Subcutaneous abdominal adipose tissue (tissue), 5 donors: Measurements from ENCODE around the gene SP140L.
"Not testable (repeated sequence)": the region's sequence is repeated elsewhere in the genome, so short reads cannot be mapped to it uniquely, and the experiment has no call there.

Source experiments
- H3K27ac ChIP-seq: one replicate; pipeline ENCODE4 v1.7.0; 2013; ENCODE audit warnings: low read depth, mild to moderate bottlenecking, inconsistent platforms, low read length, moderate library complexity
- H3K27me3 ChIP-seq, 5 donors: one replicate each; pipeline ENCODE4 v1.7.0; 2013; ENCODE audit warnings: low read length in 5 of 5, inconsistent platforms in 1 of 5; ENCODE audit not compliant: control insufficient read depth in 5 of 5, insufficient read depth in 4 of 5
- H3K36me3 ChIP-seq, 5 donors: one replicate each; pipeline ENCODE4 v1.7.0; 2013; ENCODE audit warnings: low read length in 5 of 5; ENCODE audit not compliant: control insufficient read depth in 5 of 5, insufficient read depth in 5 of 5
- H3K4me1 ChIP-seq, 5 donors: one replicate each; pipeline ENCODE4 v1.7.0; 2013; ENCODE audit warnings: low read length in 5 of 5, mild to moderate bottlenecking in 3 of 5, moderate library complexity in 1 of 5; ENCODE audit not compliant: control insufficient read depth in 5 of 5, insufficient read depth in 5 of 5
- H3K4me3 ChIP-seq, 5 donors: one replicate each; pipeline ENCODE4 v1.7.0; 2013; ENCODE audit warnings: low read length in 5 of 5, low read depth in 1 of 5
- H3K9ac ChIP-seq, 5 donors: one replicate each; pipeline ENCODE4 v1.7.0; 2013; ENCODE audit warnings: low read length in 5 of 5, mild to moderate bottlenecking in 4 of 5, moderate library complexity in 3 of 5
- H3K9me3 ChIP-seq, 5 donors: one replicate each; pipeline ENCODE4 v1.7.0; 2013; ENCODE audit warnings: low read length in 5 of 5; ENCODE audit not compliant: control insufficient read depth in 5 of 5
- donor health status: healthy.
- donor health status: healthy.
- donor health status: healthy.
- donor health status: healthy.
- donor health status: healthy.

SP140L gene

DNA sequence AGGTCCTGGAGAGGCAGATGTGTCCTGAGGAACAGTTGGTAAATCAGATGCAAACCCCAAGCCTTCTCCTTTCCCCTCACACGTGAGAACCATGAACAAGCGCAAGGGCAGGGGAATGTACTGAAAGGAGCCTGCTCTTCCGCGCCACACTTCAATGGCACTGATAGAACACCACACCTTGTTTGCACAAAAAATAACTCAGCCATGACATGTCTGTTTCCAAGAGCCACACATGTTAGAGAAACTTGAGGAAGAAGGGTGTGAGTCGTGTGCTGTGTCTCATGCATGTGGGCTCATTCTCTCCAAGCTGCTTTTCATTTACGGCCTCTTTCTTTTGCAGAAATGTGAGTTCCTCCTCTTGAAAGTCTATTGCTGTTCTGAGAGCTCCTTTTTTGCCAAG is 74.0 kb downstream of the SP140L start:
- not testable (repeated sequence) for H3K27ac ChIP-seq, H3K9me3 ChIP-seq
- peaks cover 3 to 46% (median 26%) of the 10 kb centered on the region in 5 donors for H3K36me3 ChIP-seq

DNA sequence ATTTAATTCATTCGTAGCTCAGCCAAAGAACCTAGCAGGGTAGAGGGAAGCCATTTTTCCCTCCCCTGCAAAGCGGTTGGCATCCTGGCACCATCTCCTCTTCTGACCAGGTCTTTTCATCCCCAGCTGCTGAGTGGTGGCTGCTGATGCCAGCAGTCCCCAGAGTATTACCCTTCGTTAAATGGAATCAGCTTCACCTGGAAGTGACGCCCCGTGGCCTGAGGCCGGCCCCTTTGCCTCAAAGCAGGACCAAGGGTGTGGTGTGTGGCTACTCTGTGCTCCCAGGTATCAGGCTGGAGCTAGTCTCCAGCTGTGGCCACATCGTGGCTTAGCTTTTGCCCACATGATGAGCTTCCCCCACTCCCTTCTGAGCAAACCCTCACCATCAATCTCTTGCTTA is 76.8 kb downstream of the SP140L start:
- H3K9me3 ChIP-seq, result no peaks in the 10 kb centered on the region
- H3K4me1 ChIP-seq, result peaks cover 0 to 8% (median 6%) of the 10 kb centered on the region in 5 donors
- no peak overlapping the region for H3K9ac ChIP-seq
- H3K27ac ChIP-seq, result no peak overlapping the region
- H3K36me3 ChIP-seq, result peaks cover 3 to 36% (median 22%) of the 10 kb centered on the region in 5 donors
- no peak overlapping the region for H3K4me3 ChIP-seq
- H3K27me3 ChIP-seq, result no peaks in the 10 kb centered on the region

More for the DNA sequence above, 74.0 kb downstream of the SP140L start:
- H3K4me1 ChIP-seq, H3K27me3 ChIP-seq, H3K4me3 ChIP-seq, H3K9ac ChIP-seq: not testable (repeated sequence)

DNA sequence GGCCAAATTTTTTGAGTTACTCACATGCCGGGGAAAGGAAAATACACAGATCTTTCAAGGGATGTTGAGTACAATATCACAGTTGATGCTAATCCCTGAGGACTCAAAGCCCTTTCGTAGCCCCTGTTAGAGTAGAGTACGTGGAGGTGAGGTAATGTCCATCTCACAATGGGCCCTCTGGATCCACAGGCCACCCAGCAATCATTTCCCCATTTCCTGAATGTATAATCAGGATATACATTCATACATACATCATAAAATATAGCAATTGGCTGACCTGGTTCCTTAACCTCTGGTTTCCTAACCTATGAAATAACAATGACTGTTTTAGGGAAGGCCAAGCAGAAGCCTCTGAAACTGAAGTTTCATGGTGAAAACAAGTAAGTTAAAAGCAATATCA is 78.8 kb downstream of the SP140L start:
- no peak overlapping the region for H3K27ac ChIP-seq
- H3K4me3 ChIP-seq, result no peak overlapping the region
- H3K4me1 ChIP-seq, result peaks cover 1 to 27% (median 19%) of the 10 kb centered on the region in 5 donors
- peaks cover 3 to 20% (median 12%) of the 10 kb centered on the region in 5 donors for H3K36me3 ChIP-seq
- H3K9ac ChIP-seq, result no peak overlapping the region
- no peaks in the 10 kb centered on the region for H3K9me3 ChIP-seq
- H3K27me3 ChIP-seq, result no peaks in the 10 kb centered on the region

DNA sequence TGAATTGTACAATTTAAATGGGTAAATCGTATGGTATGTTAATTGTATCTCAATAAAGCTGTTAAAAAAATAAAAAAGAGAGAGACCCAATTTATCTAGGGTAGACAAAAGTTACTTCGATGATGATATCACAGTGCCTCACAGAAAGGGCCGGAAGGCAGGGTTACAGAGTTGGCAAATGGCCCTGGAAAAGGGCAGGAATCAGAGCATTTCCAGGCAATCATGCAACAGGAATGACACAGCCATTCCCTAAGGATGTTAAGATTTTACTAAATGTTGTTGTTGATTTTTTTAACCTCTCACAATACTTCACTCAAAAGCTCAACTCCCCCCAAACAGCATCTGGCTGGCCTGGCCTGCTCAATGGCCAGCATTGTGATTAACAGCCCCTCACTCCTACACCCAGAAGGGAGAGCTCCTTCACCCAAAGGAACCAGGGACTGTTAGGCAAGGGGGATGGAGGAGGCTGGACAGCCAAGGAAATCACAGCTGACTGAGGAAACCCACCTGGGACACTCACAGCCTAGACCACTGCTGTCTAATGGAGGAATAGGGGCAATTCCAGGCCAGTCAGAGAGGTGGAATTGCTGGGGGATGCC is 81.3 kb downstream of the SP140L start:
- no peaks in the 10 kb centered on the region for H3K27me3 ChIP-seq
- H3K9me3 ChIP-seq, result no peaks in the 10 kb centered on the region
- H3K4me3 ChIP-seq, result no peak overlapping the region
- peaks cover 0 to 14% (median 7%) of the 10 kb centered on the region in 5 donors for H3K36me3 ChIP-seq
- H3K4me1 ChIP-seq, result peaks cover 2 to 47% (median 33%) of the 10 kb centered on the region in 5 donors
- H3K27ac ChIP-seq, result peak overlapping the region; percentile 52
- peak overlapping the region in 1 of 5 donors; percentile 4 for H3K9ac ChIP-seq

DNA sequence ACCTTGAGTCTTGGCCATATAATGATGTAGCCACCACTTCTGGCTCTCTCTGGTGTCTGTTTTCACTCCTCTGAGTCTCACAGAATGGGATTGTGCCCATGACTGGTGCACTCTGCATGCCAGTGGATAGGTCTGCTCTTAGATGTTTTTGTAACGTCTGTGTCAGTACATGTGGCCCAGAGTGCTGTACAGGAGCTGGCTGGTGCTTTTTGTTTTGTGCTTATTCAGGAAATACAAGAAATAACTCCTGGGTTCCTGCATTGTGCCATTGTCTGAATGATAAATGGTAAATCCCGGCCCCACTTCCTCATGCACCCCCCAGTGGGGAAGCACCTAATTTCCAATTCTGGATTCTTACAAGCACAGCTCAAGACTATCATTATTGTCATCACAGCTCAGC is 82.3 kb downstream of the SP140L start:
- Histone ChIP-seq H3K27ac (peak overlapping the region; percentile 52), H3K4me1 (peaks cover 2 to 47% (median 33%) of the 10 kb centered on the region in 5 donors)
- H3K36me3 ChIP-seq, H3K27me3 ChIP-seq, H3K4me3 ChIP-seq, H3K9ac ChIP-seq, H3K9me3 ChIP-seq: not testable (repeated sequence)

DNA sequence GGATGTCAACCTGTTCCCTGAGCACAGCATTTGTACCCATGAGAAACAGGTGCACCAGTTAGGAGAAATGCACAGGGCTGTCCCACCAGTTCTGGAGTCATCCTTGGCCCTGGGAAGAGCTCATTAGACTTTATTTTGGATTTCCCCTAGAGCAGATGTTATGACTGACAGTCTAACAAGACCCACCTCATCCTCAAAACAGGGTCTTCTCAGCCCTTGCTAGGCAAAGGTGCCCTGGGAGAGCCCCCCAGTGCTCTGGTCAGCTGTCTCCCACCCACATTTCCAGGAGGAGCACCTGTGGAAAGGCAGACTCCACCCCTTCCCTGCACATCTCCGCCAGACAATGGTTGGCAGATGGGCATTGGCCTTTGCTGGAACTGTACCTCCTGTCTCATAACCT is 83.3 kb downstream of the SP140L start:
- no peaks in the 10 kb centered on the region for H3K27me3 ChIP-seq
- no peak overlapping the region for H3K4me3 ChIP-seq
- H3K4me1 ChIP-seq, result peaks cover 2 to 54% (median 33%) of the 10 kb centered on the region in 5 donors
- H3K9me3 ChIP-seq, result no peaks in the 10 kb centered on the region
- no peak overlapping the region for H3K9ac ChIP-seq
- H3K27ac ChIP-seq, result peak overlapping the region; percentile 52
- H3K36me3 ChIP-seq, result peaks cover 0 to 3% (median 0%) of the 10 kb centered on the region in 5 donors

DNA sequence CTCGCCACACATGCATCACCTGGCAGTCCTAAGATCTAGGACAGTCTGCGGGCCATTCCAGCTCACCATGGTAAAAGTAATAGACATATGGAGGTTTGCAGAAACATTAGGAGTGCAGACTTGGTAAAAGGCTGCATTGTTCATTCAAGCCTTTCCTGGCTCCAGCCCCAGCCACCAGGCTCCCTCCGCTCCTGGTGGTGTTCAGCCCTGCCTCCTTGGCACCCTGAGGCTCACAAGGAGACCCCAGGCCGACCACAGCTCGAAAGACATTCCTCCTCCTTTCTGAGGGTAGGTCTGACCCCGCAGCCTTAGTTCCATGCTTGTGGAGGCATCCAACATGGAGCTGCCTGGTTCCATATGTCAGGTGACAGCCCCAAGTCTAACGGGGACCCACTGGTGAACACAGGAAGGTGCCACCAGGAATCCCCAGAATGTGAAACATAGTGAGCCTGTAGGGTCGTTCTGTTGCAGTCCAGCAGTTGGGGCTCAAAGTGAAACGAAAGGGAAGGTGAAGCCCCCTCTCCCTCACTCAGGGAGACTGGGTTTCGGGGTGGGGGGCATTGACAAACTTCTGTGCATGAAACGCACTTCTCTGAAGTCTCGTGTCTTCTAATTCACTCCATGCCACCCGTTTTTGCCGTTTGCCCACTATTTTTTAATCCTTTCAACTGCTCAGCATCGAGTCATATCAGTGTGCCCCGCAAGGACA is 84.0 kb downstream of the SP140L start:
- H3K4me1 ChIP-seq, result peaks cover 2 to 61% (median 40%) of the 10 kb centered on the region in 5 donors
- H3K27me3 ChIP-seq, result no peaks in the 10 kb centered on the region
- H3K4me3 ChIP-seq, result peak overlapping the region; percentile 88 to 95 (median 88)
- peak overlapping the region; percentile 96 for H3K27ac ChIP-seq
- no peaks in the 10 kb centered on the region for H3K9me3 ChIP-seq
- H3K36me3 ChIP-seq, result no peaks in the 10 kb centered on the region
- H3K9ac ChIP-seq, result peak overlapping the region; percentile 80 to 99 (median 91)

DNA sequence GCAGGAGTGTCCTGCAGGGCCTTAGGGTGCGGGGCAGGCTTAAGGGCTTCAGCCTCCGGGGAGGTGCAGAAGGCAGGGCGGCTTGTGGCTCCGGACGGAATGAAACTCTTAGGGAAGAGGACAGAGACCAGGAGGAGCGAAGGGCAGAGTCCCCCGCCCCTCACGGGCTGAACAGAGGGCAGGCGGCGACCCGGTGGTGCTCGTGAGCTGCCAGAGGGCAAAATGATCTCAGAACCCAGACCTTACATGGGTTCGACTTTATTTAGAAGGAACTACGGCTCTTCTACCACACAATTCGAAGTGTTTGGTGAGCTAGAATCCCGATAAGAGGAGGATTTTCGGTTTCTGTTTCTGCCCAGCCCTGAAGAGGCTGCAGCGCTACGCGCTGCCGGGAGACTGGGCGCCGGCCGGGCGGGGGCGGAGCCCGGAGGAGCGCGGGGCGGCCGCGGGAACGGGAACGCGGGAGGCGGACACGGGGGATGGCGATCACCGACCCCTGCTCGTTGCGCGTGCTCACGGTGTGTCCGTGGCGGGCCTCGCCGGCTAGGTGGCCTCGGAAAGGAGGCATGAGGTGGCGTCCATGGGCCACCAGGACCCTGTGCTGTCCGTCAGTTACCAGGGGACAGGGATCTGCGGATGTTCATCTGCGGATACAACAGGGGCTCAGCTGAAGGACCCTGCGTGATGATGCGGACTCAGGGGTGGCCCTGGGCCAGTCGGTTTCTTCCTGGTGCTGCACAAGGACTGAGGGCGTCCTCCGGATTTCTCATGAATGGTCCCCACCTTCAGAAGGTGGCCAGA is 84.8 kb downstream of the SP140L start:
- peaks cover 2 to 68% (median 48%) of the 10 kb centered on the region in 5 donors for H3K4me1 ChIP-seq
- H3K9ac ChIP-seq, result peak overlapping the region; percentile 80 to 99 (median 91)

DNA sequence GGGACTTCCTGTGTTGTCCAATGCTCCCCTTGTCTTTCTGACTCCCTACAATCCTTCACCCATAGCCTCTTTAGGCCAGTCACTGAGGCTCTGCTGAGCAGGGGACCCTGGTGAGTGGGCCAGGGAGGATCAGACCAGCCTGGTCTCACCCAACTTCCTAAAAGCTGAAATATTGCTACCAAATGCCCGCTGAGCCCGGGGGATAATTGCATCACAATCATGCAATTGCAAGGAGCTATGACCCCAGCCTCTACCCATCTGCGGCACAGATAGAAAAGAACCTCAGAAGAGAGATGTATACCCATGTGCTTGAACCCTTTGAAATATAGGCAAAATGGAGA is 85.3 kb downstream of the SP140L start:
- Histone ChIP-seq H3K4me1 (peaks cover 2 to 69% (median 49%) of the 10 kb centered on the region in 5 donors), H3K27me3 (no peaks in the 10 kb centered on the region), H3K36me3 (no peaks in the 10 kb centered on the region), H3K4me3 (peak overlapping the region; percentile 87 to 95 (median 88)), H3K27ac (peak overlapping the region; percentile 96), H3K9me3 (no peaks in the 10 kb centered on the region), H3K9ac (peak overlapping the region in 4 of 5 donors; percentile 80 to 94 (median 90))

More for the DNA sequence above, 84.8 kb downstream of the SP140L start:
- peak overlapping the region; percentile 88 to 95 (median 88) for H3K4me3 ChIP-seq
- H3K9me3 ChIP-seq, result no peaks in the 10 kb centered on the region
- H3K27ac ChIP-seq, result peak overlapping the region; percentile 96
- no peaks in the 10 kb centered on the region for H3K27me3 ChIP-seq
- H3K36me3 ChIP-seq, result no peaks in the 10 kb centered on the region

DNA sequence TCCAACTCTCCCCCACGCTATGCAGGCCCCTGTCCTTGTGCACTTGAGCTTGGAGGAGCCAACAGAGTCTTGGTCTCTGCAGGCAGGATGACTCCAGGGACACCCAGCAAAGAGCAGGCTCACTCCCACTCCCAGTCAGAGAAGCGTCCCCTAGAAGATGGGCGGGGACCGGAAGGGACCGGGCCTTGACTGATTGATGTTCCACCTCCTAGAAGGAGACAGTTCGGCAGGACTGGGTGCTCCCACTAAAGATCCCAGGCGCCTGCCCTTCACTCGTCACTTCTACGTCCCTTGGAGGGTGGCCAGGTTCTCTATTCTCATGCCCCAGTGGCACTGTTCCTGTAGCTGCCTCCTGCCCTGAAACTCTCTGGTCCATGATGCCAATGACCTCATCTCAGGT is 85.9 kb downstream of the SP140L start:
- H3K9me3 ChIP-seq, result no peaks in the 10 kb centered on the region
- no peak overlapping the region for H3K27ac ChIP-seq
- H3K9ac ChIP-seq, result no peak overlapping the region
- peak overlapping the region in 2 of 5 donors; percentile 88 to 95 for H3K4me3 ChIP-seq
- no peaks in the 10 kb centered on the region for H3K36me3 ChIP-seq
- H3K4me1 ChIP-seq, result peaks cover 2 to 74% (median 54%) of the 10 kb centered on the region in 5 donors
- no peaks in the 10 kb centered on the region for H3K27me3 ChIP-seq
